GM18868 (cell line): ENCODE measurements around the gene PKDREJ.
A peak's percentile ranks its signal among the peaks of the same experiment; 100 is the strongest.
"Not testable (repeated sequence)": the region's sequence is repeated elsewhere in the genome, so short reads cannot be mapped to it uniquely, and the experiment has no call there.

Experiments
- ATAC-seq: cut with Tn5 transposase; IDR thresholded peaks from one replicate; pipeline ENCODE4 v1.9.1; 2021; ENCODE audit warnings: mild to moderate bottlenecking, moderate library complexity; ENCODE audit not compliant: unreplicated experiment

The PKDREJ gene

GRCh38 chr22:46267431-46268279 is 4.5 kb upstream of the PKDREJ start, which contains the start of gene TTC38:
Gene TTC38 (plus strand): TSS chr22:46268008. CDS start chr22:46268040, 32 bp downstream.
- peak; percentile 68 for ATAC-seq

- ATAC-seq = not testable (repeated sequence)
Observed at GRCh38 chr22:46265627-46266026, 2.5 kb upstream of the PKDREJ start.

GRCh38 chr22:46264520-46264919 is 1.4 kb upstream of the PKDREJ start:
- ATAC-seq = not testable (repeated sequence)

GRCh38 chr22:46262449-46263215 is 511 bp downstream of the PKDREJ start:
- ATAC-seq = no peak

GRCh38 chr22:46260038-46260437 is 3.1 kb downstream of the PKDREJ start:
- ATAC-seq = no peak

GRCh38 chr22:46259374-46259773 is 3.8 kb downstream of the PKDREJ start:
- ATAC-seq = no peak

GRCh38 chr22:46256358-46256958 is 6.7 kb downstream of the PKDREJ start:
- no peak for ATAC-seq

GRCh38 chr22:46251816-46252380 is 11.2 kb downstream of the PKDREJ start:
- no peak for ATAC-seq

- ATAC-seq = no peak
Observed at GRCh38 chr22:46251266-46251665, 11.9 kb downstream of the PKDREJ start.

GRCh38 chr22:46250783-46251125 is 12.4 kb downstream of the PKDREJ start:
- ATAC-seq = peak; percentile 11

GRCh38 chr22:46250035-46250782 is 12.9 kb downstream of the PKDREJ start, which contains the start of gene CDPF1:
Gene CDPF1 (minus strand): TSS chr22:46250293. CDS start chr22:46248284, 2,009 bp downstream.
- peak; percentile 84 for ATAC-seq

- ATAC-seq = no peak
Observed at GRCh38 chr22:46247443-46247975, 15.6 kb downstream of the PKDREJ start.

GRCh38 chr22:46246178-46246577 is 17.0 kb downstream of the PKDREJ start:
- no peak for ATAC-seq

GRCh38 chr22:46245511-46245910 is 17.6 kb downstream of the PKDREJ start:
- ATAC-seq = no peak

GRCh38 chr22:46244771-46245170 is 18.4 kb downstream of the PKDREJ start:
- no peak for ATAC-seq

GRCh38 chr22:46242076-46242475 is 21.1 kb downstream of the PKDREJ start:
- no peak for ATAC-seq

GRCh38 chr22:46241396-46242007 is 21.6 kb downstream of the PKDREJ start:
- no peak for ATAC-seq

GRCh38 chr22:46240907-46241306 is 22.2 kb downstream of the PKDREJ start:
- ATAC-seq = no peak

- ATAC-seq = no peak
Observed at GRCh38 chr22:46240506-46240905, 22.6 kb downstream of the PKDREJ start.

GRCh38 chr22:46240073-46240472 is 23.1 kb downstream of the PKDREJ start:
- no peak for ATAC-seq
